ENCODE data around the gene FREM2.

Gene FREM2

GRCh38 chr13:38758277-38758676, 71.4 kb downstream of the FREM2 start:
- DNase-seq (ENCODE audit: low spot score) = no peak

- no peak for DNase-seq (ENCODE audit: low spot score)
Measured at GRCh38 chr13:38759390-38759789, 72.5 kb downstream of the FREM2 start.

- DNase-seq (ENCODE audit: low spot score) = no peak
Measured at GRCh38 chr13:38763446-38764381, 76.8 kb downstream of the FREM2 start.

- no peak for DNase-seq (ENCODE audit: low spot score)
Measured at GRCh38 chr13:38766799-38767198, 79.9 kb downstream of the FREM2 start.

GRCh38 chr13:38767506-38768265, 80.8 kb downstream of the FREM2 start:
- no peak for DNase-seq (ENCODE audit: low spot score)

DNA sequence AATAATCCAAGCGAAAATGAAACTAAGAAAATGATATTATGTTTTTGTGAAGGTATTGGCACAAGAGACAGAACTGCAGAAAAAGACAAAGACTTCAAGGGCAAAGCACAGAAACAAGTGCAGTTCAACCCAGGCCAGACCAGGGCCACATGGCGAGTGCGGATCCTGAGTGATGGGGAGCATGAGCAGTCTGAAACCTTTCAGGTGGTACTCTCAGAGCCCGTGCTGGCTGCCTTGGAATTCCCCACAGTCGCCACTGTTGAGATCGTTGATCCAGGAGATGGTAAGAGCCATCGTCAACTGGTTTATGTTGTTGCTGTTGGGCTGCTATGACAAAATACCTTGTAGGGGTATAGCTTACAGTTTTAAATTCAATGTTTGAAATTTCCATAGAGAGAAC, 82.6 kb downstream of the FREM2 start:
- DNase-seq (ENCODE audit: low spot score) = no peak

DNA sequence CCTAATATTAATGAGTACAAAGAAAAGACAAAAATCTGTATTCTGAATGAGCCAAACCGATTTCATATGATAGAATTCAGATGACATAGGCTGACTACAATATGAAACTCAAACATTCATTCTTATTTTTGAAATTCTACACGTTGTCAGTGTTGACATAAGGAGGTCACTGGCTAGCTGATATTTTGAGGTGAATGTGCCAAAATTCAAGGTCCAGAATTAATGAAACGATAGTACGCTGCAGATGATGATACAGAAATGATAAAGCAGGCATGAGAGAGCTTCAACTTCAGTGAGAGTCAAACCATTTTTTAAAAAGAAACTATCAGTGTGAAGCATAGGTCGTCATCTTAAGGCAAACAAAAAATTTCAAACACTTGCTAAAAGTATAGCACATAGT, 88.2 kb downstream of the FREM2 start:
- DNase-seq (ENCODE audit: low spot score) = no peak

GRCh38 chr13:38777347-38778119, 90.7 kb downstream of the FREM2 start:
- DNase-seq (ENCODE audit: low spot score) = no peak

GRCh38 chr13:38781539-38781938, 94.7 kb downstream of the FREM2 start:
- DNase-seq (ENCODE audit: low spot score) = no peak

GRCh38 chr13:38784036-38784880, 97.4 kb downstream of the FREM2 start:
- DNase-seq (ENCODE audit: low spot score) = no peak

DNA sequence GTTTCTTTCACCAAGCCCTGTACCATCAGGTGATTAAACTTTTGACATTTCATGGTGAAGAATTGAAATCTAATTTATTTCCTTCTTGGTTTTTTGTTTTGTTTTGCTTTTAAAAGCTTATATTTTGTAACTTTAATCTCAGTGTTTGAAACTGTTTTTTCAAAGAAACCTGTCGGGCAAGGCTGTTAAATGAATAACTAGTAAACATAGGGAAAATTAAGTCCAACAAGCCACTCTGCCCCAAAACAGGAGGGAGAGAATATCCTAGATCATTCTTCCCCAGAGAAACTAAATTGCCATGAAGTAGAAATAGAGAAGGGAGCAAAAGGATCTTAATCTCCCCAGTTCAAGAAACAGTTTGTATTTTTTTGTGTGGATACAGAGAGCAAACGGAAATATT, 98.2 kb downstream of the FREM2 start:
- no peak for DNase-seq (ENCODE audit: low spot score)

- DNase-seq (ENCODE audit: low spot score) = no peak
Measured at GRCh38 chr13:38785490-38785889, 98.6 kb downstream of the FREM2 start.

DNA sequence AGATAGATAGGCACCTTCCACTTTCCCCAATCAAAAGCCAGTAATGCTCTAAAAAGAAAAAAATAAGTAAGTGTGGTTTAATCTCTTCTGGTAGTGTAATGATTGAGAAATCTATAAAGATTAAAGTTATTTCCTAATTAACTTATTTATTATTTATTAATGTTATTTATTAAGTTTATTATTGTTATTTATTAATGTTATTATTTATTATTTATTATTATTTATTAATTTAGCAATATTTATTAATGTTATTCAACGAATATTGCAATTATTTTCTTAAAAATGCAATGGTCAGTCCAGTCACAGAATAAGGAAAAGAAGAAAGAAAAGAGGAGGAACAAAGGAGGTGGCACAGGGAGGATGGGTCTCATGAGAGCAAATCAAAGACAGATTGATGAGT, 100.7 kb downstream of the FREM2 start:
- no peak for DNase-seq (ENCODE audit: low spot score)

DNA sequence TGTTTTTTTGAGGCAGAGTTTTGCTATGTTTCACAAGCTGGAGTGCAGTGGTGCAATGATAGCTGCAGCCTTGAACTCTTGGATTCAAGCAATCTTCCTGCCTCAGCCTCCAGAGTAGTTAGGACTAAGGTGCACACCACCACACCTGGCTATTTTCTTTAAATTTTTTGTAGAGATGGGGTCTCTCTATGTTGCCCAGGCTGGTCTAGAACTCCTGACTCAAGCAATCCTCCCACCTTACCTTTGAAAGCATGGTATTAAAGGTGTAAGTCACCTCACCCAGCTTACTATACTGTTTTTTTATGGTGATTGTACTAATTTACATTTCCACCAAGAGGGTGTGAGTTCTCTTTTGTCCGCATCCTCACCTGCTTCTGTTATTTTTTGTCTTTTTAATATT, 110.0 kb downstream of the FREM2 start:
- DNase-seq (ENCODE audit: low spot score) = no peak

DNA sequence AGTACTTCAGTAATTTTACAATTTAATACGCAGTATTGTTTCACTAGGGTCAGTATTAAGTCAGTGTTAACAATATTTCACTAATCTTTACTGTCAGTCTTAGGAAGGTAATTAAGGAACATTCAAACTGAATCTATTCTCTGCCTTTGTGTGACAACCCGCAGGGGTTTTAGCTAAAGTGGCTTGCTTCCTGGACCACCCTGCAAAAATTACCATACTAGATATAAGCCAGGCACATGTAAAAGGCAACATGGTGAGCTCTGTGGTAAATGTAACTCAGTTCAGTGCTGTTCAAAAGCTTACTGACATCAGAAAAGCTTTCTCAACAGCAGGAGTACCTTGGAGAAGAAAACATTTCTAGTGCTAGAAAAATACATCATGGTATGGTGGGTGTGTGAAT, 116.7 kb downstream of the FREM2 start:
- no peak for DNase-seq (ENCODE audit: low spot score)

DNA sequence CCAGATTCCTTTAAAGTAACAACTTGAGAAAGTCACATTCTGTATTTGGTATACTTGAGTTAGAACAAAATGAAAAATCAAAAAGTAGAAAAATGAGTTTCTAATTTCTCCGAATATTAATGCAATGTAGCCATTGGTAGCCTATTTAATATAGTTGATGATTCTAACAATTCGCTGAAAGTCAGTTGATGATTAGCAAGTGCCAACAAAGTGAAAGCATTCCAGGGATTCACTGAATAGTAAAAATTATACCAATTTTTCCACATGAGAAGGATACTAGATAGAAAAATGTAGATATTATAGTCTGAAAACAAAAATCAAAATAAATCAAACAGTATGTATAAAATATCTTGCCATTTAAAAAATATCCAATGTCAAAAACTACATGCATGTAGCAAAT, 117.2 kb downstream of the FREM2 start:
- no peak for DNase-seq (ENCODE audit: low spot score)

DNA sequence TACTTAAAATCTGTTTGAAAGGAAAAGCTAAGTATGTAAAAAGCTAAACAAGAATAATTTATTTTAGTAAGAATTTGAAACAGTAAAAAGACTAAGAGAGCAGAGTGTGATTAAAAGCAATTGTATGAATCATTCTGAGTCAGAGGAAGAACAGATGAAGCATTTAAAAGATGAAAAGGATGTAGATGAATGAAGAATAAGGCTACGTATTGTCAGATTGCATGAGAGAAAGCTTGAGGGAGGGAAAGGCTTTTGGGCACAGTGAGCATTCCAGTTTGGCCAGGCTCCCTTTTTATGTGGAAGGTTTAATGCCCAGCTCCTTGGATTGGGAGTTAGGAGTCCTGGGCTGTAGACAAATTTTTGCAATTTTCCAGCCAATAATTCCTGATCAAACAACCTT, 117.7 kb downstream of the FREM2 start:
- DNase-seq (ENCODE audit: low spot score) = no peak

DNA sequence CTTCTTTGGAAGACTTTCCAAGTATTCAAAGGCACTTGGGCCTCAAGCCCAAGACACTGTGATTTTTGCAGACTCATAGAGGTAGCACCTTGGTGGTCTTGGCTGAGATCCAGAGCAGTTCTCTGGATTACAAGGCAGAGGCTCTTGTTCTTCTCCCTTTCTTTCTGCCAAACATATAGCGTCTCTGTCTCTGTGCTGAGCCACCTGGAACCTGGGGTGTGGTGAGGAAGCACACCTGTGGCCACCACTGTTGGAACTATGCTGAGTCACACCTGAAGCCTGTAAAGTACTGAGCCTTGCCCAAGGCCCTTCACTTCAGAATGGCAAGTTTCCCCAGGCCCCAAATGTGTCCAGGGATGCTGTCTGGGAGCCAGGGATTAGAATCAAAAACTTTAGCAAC, 127.5 kb downstream of the FREM2 start:
- DNase-seq (ENCODE audit: low spot score) = no peak

GRCh38 chr13:38819053-38819452, 132.2 kb downstream of the FREM2 start:
- DNase-seq (ENCODE audit: low spot score) = no peak

GRCh38 chr13:38819596-38819995, 132.7 kb downstream of the FREM2 start:
- no peak for DNase-seq (ENCODE audit: low spot score)

- no peak for DNase-seq (ENCODE audit: low spot score)
Measured at GRCh38 chr13:38821770-38822551, 135.1 kb downstream of the FREM2 start.

All from CD4-positive, alpha-beta T cell treated with Interleukin-6 at 100 ng/mL for 8 hours (primary cell).